ENCODE measurements around the gene DIPK1A.

- no peak for TF ChIP-seq PRDM15 (CRISPR knock-in tag; IDR thresholded peaks at IDR 0.05)
- no peak for TF ChIP-seq CTCF (IDR thresholded peaks at IDR 0.05)
- TF ChIP-seq ATF2 (CRISPR knock-in tag; IDR thresholded peaks at IDR 0.05; ENCODE audit: borderline replicate concordance, low read depth), result no peak
- no peak for TF ChIP-seq E2F5 (CRISPR knock-in tag; IDR thresholded peaks at IDR 0.05)
- no peak for TF ChIP-seq SP1 (CRISPR knock-in tag; conservative IDR thresholded peaks at IDR 0.05)
- no peak for TF ChIP-seq ZMAT4 (CRISPR knock-in tag; IDR thresholded peaks at IDR 0.05)
- no peak for TF ChIP-seq ZNF416 (CRISPR knock-in tag; IDR thresholded peaks at IDR 0.05)
- no peak for TF ChIP-seq FOXK1 (CRISPR knock-in tag; IDR thresholded peaks at IDR 0.05)
- TF ChIP-seq CREB1 (CRISPR knock-in tag; IDR thresholded peaks at IDR 0.05), result no peak
- no peak for TF ChIP-seq ARID4B (CRISPR knock-in tag; IDR thresholded peaks at IDR 0.05; ENCODE audit: borderline replicate concordance)
- no peak for TF ChIP-seq ZNF512 (CRISPR knock-in tag; IDR thresholded peaks at IDR 0.05; ENCODE audit: borderline replicate concordance)
- TF ChIP-seq USF2 (CRISPR knock-in tag; IDR thresholded peaks at IDR 0.05), result no peak
- TF ChIP-seq ZNF232 (CRISPR knock-in tag; IDR thresholded peaks at IDR 0.05), result no peak
- TF ChIP-seq USF1 (CRISPR knock-in tag; IDR thresholded peaks at IDR 0.05), result no peak
Measured at GRCh38 chr1:93004566-93005251, 43.4 kb upstream of the DIPK1A start.
